ENCODE measurements around the gene CIAO1. TPM values are rescaled to one million over a fixed set of nuclear protein-coding genes. Genes with fewer than 3 reads are reported as not detected.

Gene CIAO1
- total and polyA plus RNA-seq, 2 of the 13 experiments (the other 11 are each of a cell fraction or from before 2014, with no cell fraction given) = 99.3 to 120 TPM

GRCh38 chr2:96261328-96262003, 4.6 kb upstream of the CIAO1 start (continued):
- TF ChIP-seq, protein P1, sequence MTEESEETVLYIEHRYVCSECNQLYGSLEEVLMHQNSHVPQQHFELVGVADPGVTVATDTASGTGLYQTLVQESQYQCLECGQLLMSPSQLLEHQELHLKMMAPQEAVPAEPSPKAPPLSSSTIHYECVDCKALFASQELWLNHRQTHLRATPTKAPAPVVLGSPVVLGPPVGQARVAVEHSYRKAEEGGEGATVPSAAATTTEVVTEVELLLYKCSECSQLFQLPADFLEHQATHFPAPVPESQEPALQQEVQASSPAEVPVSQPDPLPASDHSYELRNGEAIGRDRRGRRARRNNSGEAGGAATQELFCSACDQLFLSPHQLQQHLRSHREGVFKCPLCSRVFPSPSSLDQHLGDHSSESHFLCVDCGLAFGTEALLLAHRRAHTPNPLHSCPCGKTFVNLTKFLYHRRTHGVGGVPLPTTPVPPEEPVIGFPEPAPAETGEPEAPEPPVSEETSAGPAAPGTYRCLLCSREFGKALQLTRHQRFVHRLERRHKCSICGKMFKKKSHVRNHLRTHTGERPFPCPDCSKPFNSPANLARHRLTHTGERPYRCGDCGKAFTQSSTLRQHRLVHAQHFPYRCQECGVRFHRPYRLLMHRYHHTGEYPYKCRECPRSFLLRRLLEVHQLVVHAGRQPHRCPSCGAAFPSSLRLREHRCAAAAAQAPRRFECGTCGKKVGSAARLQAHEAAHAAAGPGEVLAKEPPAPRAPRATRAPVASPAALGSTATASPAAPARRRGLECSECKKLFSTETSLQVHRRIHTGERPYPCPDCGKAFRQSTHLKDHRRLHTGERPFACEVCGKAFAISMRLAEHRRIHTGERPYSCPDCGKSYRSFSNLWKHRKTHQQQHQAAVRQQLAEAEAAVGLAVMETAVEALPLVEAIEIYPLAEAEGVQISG (CRISPR knock-in tag; IDR thresholded peaks at IDR 0.05) = peak; percentile 30; the same call in 1 of the 2 replicates
- TF ChIP-seq ZNF335 (CRISPR knock-in tag; IDR thresholded peaks at IDR 0.05) (no peak), ZBTB7B (CRISPR knock-in tag; IDR thresholded peaks at IDR 0.05) (no peak), TFDP2 (CRISPR knock-in tag; IDR thresholded peaks at IDR 0.05) (no peak), POLR2G (IDR thresholded peaks at IDR 0.05; ENCODE audit: low read depth, low read length) (no peak), MTA3 (CRISPR knock-in tag; IDR thresholded peaks at IDR 0.05) (no peak), TBX3 (IDR thresholded peaks at IDR 0.05; ENCODE audit: borderline replicate concordance) (no peak; the same call in 1 of the 2 replicates), RELA (CRISPR knock-in tag; IDR thresholded peaks at IDR 0.05) (no peak), KAT8 (CRISPR knock-in tag; IDR thresholded peaks at IDR 0.05) (no peak; the same call in 1 of the 2 replicates), KMT2B (CRISPR knock-in tag; IDR thresholded peaks at IDR 0.05) (no peak), ZNF557 (CRISPR knock-in tag; IDR thresholded peaks at IDR 0.05) (no peak), CREBL2 (CRISPR knock-in tag; IDR thresholded peaks at IDR 0.05; ENCODE audit: borderline replicate concordance) (no peak), BRD4 (CRISPR knock-in tag; IDR thresholded peaks at IDR 0.05) (0 out of 2 replicates have a peak, but pooled peaks have one; percentile 56), MLLT10 (CRISPR knock-in tag; IDR thresholded peaks at IDR 0.05) (no peak), ATF3 (CRISPR knock-in tag; IDR thresholded peaks at IDR 0.05) (no peak), ZBTB10 (CRISPR knock-in tag; IDR thresholded peaks at IDR 0.05; ENCODE audit: borderline replicate concordance) (no peak)
- TF ChIP-seq, protein P2, sequence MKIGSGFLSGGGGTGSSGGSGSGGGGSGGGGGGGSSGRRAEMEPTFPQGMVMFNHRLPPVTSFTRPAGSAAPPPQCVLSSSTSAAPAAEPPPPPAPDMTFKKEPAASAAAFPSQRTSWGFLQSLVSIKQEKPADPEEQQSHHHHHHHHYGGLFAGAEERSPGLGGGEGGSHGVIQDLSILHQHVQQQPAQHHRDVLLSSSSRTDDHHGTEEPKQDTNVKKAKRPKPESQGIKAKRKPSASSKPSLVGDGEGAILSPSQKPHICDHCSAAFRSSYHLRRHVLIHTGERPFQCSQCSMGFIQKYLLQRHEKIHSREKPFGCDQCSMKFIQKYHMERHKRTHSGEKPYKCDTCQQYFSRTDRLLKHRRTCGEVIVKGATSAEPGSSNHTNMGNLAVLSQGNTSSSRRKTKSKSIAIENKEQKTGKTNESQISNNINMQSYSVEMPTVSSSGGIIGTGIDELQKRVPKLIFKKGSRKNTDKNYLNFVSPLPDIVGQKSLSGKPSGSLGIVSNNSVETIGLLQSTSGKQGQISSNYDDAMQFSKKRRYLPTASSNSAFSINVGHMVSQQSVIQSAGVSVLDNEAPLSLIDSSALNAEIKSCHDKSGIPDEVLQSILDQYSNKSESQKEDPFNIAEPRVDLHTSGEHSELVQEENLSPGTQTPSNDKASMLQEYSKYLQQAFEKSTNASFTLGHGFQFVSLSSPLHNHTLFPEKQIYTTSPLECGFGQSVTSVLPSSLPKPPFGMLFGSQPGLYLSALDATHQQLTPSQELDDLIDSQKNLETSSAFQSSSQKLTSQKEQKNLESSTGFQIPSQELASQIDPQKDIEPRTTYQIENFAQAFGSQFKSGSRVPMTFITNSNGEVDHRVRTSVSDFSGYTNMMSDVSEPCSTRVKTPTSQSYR (CRISPR knock-in tag; IDR thresholded peaks at IDR 0.05; ENCODE audit: borderline replicate concordance) = no peak
- TF ChIP-seq, protein P3, sequence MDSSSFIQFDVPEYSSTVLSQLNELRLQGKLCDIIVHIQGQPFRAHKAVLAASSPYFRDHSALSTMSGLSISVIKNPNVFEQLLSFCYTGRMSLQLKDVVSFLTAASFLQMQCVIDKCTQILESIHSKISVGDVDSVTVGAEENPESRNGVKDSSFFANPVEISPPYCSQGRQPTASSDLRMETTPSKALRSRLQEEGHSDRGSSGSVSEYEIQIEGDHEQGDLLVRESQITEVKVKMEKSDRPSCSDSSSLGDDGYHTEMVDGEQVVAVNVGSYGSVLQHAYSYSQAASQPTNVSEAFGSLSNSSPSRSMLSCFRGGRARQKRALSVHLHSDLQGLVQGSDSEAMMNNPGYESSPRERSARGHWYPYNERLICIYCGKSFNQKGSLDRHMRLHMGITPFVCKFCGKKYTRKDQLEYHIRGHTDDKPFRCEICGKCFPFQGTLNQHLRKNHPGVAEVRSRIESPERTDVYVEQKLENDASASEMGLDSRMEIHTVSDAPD (CRISPR knock-in tag; IDR thresholded peaks at IDR 0.05) = 0 out of 2 replicates have a peak, but pooled peaks have one; percentile 63

Data from HepG2 (cell line).